Mesodermal cell (in vitro differentiated cells): ENCODE data around the gene ANKRD65.

Experiments used
- H3K27ac ChIP-seq: 2 replicates; pipeline ENCODE4 v1.7.0; 2013; ENCODE audit warnings: mild to moderate bottlenecking, low read depth, low read length, moderate library complexity; ENCODE audit not compliant: severe bottlenecking
- H3K36me3 ChIP-seq: 2 replicates; pipeline ENCODE4 v1.7.1; 2013; ENCODE audit warnings: mild to moderate bottlenecking, low read length, moderate library complexity; ENCODE audit not compliant: control insufficient read depth, insufficient read depth
- H3K4me1 ChIP-seq: one replicate; pipeline ENCODE4 v1.7.1; 2013; ENCODE audit warnings: mild to moderate bottlenecking, low read length; ENCODE audit not compliant: insufficient read depth, control insufficient read depth, poor library complexity, severe bottlenecking
- H3K4me3 ChIP-seq: 2 replicates; pipeline ENCODE4 v1.7.0; 2013; ENCODE audit warnings: low read length, control low read depth, mild to moderate bottlenecking; ENCODE audit not compliant: insufficient read depth, poor library complexity, severe bottlenecking; ENCODE audit errors: extremely low read depth
- H3K9me3 ChIP-seq: 2 replicates; pipeline ENCODE4 v1.7.1; 2013; ENCODE audit warnings: mild to moderate bottlenecking, low read length, moderate library complexity; ENCODE audit not compliant: control insufficient read depth
- WGBS, 2 experiments: methylation state at CpG; one replicate each; pipeline ENCODE4 v1.1.5; 2013; ENCODE audit warnings: missing lambda C conversion rate in 2 of 2; ENCODE audit not compliant: insufficient coverage in 2 of 2; 5-methylcytosine and 5-hydroxymethylcytosine counted together

Gene ANKRD65

GRCh38 chr1:1435106-1435903 is 14.2 kb upstream of the ANKRD65 start, which contains the start of gene VWA1:
Gene VWA1, plus strand, starts transcription at chr1:1435690. Its CDS starts 59 bp downstream, at chr1:1435749.
- peak within 1 kb of the TSS; percentile 93 for H3K27ac ChIP-seq
- H3K9me3 ChIP-seq = no peaks in the 10 kb centered on the region
- peaks cover 71% of the 10 kb centered on the region for H3K4me1 ChIP-seq
- H3K4me3 ChIP-seq = peak within 1 kb of the TSS; percentile 55
- peaks cover 3% of the 10 kb centered on the region for H3K36me3 ChIP-seq
- WGBS, 2 experiments = 8 to 15% methylated on average over 31 to 83 of the region's 89 CpGs

- WGBS, 2 experiments = 67 to 83% methylated on average over 4 of the region's 4 CpGs
- peaks cover 3% of the 10 kb centered on the region for H3K36me3 ChIP-seq
- no peaks in the 10 kb centered on the region for H3K9me3 ChIP-seq
- peak overlapping the region; percentile 55 for H3K4me3 ChIP-seq
- H3K27ac ChIP-seq = no peak overlapping the region
- peaks cover 75% of the 10 kb centered on the region for H3K4me1 ChIP-seq
Observed at GRCh38 chr1:1434824-1435105, 13.7 kb upstream of the ANKRD65 start.

DNA sequence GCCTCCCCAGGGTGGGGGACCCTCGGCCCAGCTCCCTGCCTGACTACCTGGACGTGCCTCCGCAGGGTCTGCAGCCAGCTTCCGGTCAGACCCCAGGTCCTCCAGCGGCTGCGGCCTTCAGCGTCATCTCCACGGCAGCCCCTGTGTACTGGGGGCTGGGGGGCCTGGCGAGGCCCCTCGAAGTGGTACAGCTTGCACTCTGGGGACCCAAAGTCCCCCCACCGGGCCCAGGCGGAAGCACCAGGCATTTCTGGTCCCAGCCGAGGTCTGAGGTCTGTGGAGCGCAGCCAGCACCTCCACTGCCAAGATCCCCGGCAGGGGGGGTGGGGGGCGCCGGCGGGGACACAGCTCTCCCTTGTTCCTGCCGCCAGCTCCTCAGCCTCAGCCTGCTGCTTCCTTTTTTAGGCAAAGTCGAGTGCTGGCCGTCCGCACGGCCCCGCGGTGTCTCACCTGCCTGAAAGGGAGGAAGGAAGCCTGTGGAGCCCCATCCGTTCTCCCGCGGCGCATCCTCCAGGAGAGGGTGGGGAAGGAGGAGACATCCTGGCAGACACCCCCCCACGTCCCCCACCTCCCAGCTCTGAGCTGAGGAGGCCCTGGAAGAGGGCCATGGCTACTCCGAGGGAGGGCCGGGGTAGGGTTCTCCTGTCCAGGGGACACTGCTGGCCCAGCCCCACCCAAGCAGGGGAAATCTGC is 13.2 kb upstream of the ANKRD65 start:
- peaks cover 80% of the 10 kb centered on the region for H3K4me1 ChIP-seq
- no peak overlapping the region for H3K4me3 ChIP-seq
- H3K36me3 ChIP-seq = peaks cover 3% of the 10 kb centered on the region
- WGBS, 2 experiments = 18 to 21% methylated on average over 20 to 31 of the region's 32 CpGs
- no peaks in the 10 kb centered on the region for H3K9me3 ChIP-seq
- H3K27ac ChIP-seq = peak overlapping the region; percentile 93

GRCh38 chr1:1433804-1434130 is 12.7 kb upstream of the ANKRD65 start:
- WGBS, 2 experiments = 18 to 23% methylated on average over 8 of the region's 12 CpGs
- peaks cover 3% of the 10 kb centered on the region for H3K36me3 ChIP-seq
- H3K4me3 ChIP-seq = no peak overlapping the region
- H3K27ac ChIP-seq = peak overlapping the region; percentile 93
- H3K9me3 ChIP-seq = no peaks in the 10 kb centered on the region
- peaks cover 82% of the 10 kb centered on the region for H3K4me1 ChIP-seq

DNA sequence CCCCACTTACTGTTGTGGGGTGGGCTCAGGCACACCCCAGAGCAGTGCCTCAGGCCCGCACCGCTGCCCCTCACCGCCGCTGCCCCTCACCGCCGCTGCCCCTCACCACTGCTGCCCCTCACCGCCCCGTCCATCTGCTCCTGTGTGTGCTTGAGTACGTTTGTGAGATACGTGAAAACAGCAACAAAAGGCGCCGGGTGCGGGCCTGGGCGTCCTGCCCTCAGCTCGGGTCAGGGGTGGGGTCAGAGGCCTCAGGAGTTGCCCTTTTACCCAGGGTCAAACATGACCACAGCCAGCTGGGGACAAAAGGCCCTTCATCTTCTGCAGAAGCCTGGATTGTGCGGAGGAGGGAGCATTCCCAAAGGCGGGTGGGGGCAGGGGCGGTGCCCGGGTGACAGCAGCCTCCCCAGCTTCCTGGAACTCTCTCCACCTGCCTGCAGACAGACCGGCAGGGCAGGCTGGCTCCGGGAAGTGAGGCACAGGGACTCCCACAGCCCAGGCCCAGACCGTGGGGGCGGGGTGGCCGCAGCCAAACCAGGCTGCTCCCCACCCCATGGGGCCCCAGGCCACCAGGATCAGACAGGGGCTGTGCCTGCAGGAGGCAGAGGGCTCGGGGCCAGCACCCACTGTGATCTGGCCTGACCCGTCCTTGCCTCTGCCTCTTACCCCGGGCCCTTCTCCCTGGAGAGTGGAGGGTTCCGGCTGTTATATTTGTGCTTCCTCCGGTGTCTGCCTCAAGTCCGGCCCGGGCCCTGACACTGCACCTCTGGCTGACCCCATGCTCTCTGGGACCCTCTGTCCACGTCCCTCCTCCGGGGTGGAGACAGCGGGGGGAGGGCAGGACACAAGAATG is 12.1 kb upstream of the ANKRD65 start:
- 28 to 51% methylated on average over 19 to 20 of the region's 34 CpGs for WGBS, 2 experiments

GRCh38 chr1:1432274-1432950 is 11.3 kb upstream of the ANKRD65 start:
- Histone ChIP-seq H3K36me3 (no peaks in the 10 kb centered on the region), H3K27ac (peak overlapping the region; percentile 93), H3K9me3 (no peaks in the 10 kb centered on the region), H3K4me1 (peaks cover 72% of the 10 kb centered on the region), H3K4me3 (no peak overlapping the region)
- WGBS, 2 experiments = 73 to 77% methylated on average over 17 to 28 of the region's 28 CpGs

More for the DNA sequence above, 12.1 kb upstream of the ANKRD65 start:
- no peak overlapping the region for H3K4me3 ChIP-seq
- peaks cover 3% of the 10 kb centered on the region for H3K36me3 ChIP-seq
- no peaks in the 10 kb centered on the region for H3K9me3 ChIP-seq
- peak overlapping the region; percentile 93 for H3K27ac ChIP-seq
- peaks cover 79% of the 10 kb centered on the region for H3K4me1 ChIP-seq

GRCh38 chr1:1431845-1432273 is 10.8 kb upstream of the ANKRD65 start:
- peaks cover 67% of the 10 kb centered on the region for H3K4me1 ChIP-seq
- H3K36me3 ChIP-seq = no peaks in the 10 kb centered on the region
- H3K9me3 ChIP-seq = no peaks in the 10 kb centered on the region
- WGBS, 2 experiments = 10 to 22% methylated on average over 1 to 5 of the region's 5 CpGs
- H3K27ac ChIP-seq = peak overlapping the region; percentile 93
- no peak overlapping the region for H3K4me3 ChIP-seq

DNA sequence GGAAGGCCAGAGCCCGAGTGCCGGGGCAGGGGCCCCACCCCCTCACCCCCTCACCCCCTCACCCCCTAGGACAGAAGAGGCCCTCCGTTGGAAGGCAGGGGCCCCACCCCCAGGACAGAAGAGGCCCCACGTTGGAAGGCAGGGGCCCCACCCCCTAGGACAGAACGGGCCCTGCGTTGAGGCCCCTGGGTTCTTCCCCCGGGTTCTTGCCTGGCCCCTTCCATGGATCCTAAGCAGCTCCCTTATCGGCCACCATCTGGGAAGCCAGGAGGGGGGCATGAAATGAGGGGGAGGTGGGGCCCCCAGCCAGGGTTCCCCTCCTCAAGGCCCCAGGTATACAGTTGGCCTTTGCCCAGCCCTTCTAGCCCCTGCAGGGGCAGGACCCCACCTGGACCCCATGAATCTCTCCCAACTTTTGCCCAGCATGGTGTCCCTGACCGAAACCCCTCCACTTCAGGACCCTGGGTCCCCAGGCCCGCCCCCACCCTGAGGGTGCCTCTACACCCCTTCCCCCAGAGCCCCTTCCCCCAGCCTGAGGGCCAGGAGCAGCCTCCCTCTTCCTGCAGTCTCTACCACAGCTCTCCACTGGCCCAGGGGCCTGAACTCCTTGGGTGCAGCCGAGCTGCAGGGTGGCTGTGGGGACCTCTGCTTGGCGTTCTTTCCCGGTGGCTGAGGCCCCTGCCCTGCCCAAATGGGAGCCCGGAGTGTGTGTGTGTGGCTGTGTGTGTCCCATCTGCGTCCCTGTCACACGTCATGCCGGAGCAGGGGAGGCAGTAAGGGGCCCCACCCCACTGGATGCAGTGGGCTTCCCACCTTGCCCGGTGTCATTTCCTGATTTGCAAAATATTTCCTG is 10.1 kb upstream of the ANKRD65 start:
- H3K4me1 ChIP-seq = peaks cover 67% of the 10 kb centered on the region
- no peak overlapping the region for H3K4me3 ChIP-seq
- WGBS, 2 experiments = 65 to 66% methylated on average over 7 to 9 of the region's 18 CpGs
- no peaks in the 10 kb centered on the region for H3K36me3 ChIP-seq
- peak overlapping the region; percentile 93 for H3K27ac ChIP-seq
- no peaks in the 10 kb centered on the region for H3K9me3 ChIP-seq

DNA sequence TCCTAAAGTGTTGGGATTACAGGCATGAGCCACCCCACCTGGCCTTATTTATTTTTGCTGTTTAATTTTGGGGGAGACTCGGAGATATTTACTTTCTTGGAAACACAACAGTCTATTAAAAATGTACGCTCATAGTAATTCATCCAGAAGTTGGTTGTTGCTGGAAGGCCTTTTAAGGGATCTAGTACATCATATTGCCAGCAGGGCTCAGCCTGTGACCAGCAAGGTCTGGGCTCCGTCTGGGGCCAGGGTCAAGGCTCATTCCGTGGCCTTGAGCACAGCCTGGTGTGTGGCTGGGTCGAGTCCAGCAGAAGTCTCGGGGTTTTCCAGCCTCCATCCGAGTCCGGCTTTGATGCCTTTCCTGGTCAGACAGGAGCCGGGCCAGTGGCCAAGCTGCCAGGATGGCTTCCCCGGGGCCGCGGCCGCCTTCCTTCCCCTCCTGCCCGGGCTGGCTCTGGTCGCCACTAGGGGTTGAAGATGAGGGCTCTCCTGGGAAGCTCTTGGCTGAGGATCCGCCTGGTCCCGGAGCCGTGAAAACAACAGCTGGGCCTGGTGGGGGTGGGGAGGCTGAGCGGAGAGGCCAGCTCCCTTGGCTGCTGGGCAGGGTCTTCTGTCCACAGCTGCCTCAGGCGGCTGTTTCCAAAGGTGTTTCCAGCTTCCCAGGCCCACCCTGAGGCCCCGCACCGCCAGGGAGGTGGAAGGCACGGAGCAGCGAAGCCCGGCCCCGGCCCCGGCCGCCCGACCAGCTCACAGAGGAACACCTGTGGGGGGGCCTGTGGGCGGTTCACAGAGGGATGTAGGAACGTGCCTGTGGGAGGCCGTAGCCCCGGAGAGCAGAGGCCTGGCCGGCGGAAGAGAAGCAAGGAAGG is 9.3 kb upstream of the ANKRD65 start:
- Histone ChIP-seq H3K27ac (peak overlapping the region; percentile 64), H3K9me3 (no peaks in the 10 kb centered on the region), H3K4me1 (peaks cover 73% of the 10 kb centered on the region), H3K4me3 (no peak overlapping the region), H3K36me3 (no peaks in the 10 kb centered on the region)
- WGBS, 2 experiments = 34 to 40% methylated on average over 18 to 28 of the region's 35 CpGs
